Measurements from ENCODE around the gene TGIF2.

GRCh38 chr20:36546111-36546736 is 27.2 kb upstream of the TGIF2 start:
- TF ChIP-seq CTCF (IDR thresholded peaks at IDR 0.05) (no peak), POLR2A (IDR thresholded peaks at IDR 0.05) (no peak)

Measured in lower leg skin (tissue), 3 donors.